ENCODE measurements around the gene TBC1D8. TPM values are rescaled to one million over a fixed set of nuclear protein-coding genes. Genes with fewer than 3 reads are reported as not detected.

TBC1D8 gene
- polyA plus RNA-seq, 4 donors = 12.6 to 113 (median 28.2) TPM

GRCh38 chr2:100976061-100976460 is 175.1 kb downstream of the TBC1D8 start:
- Histone ChIP-seq H3K4me3 (ENCODE audit: low read depth in 1 of 3, low read length in 3 of 3) (no peak overlapping the region), H3K4me1 (ENCODE audit: control insufficient read depth in 3 of 3, insufficient read depth in 2 of 3, low read depth in 1 of 3, low read length in 2 of 3) (no peaks in the 10 kb centered on the region), H3K27me3 (ENCODE audit: control insufficient read depth in 3 of 3, insufficient read depth in 3 of 3, low read length in 3 of 3) (no peaks in the 10 kb centered on the region), H3K27ac (ENCODE audit: low read depth in 1 of 3, low read length in 2 of 3) (no peak overlapping the region), H3K36me3 (ENCODE audit: control insufficient read depth in 3 of 3, insufficient read depth in 2 of 3, low read depth in 1 of 3, low read length in 3 of 3) (peaks cover 2 to 54% (median 26%) of the 10 kb centered on the region in 3 donors), H3K9me3 (ENCODE audit: control insufficient read depth in 2 of 2, insufficient read depth in 1 of 2, low read depth in 1 of 2, low read length in 1 of 2) (no peaks in the 10 kb centered on the region)
- WGBS, 3 donors = 90 to 93% (median 91%) methylated on average over 6 of the region's 6 CpGs
- FAIRE-seq (no peak), DNase-seq (no peak)

- Histone ChIP-seq H3K27me3 (ENCODE audit: control insufficient read depth in 3 of 3, insufficient read depth in 3 of 3, low read length in 3 of 3) (no peaks in the 10 kb centered on the region), H3K9me3 (ENCODE audit: control insufficient read depth in 2 of 2, insufficient read depth in 1 of 2, low read depth in 1 of 2, low read length in 1 of 2) (no peaks in the 10 kb centered on the region), H3K27ac (ENCODE audit: low read depth in 1 of 3, low read length in 2 of 3) (no peak overlapping the region), H3K36me3 (ENCODE audit: control insufficient read depth in 3 of 3, insufficient read depth in 2 of 3, low read depth in 1 of 3, low read length in 3 of 3) (peaks cover 5 to 59% (median 26%) of the 10 kb centered on the region in 3 donors), H3K4me3 (ENCODE audit: low read depth in 1 of 3, low read length in 3 of 3) (no peak overlapping the region), H3K4me1 (ENCODE audit: control insufficient read depth in 3 of 3, insufficient read depth in 2 of 3, low read depth in 1 of 3, low read length in 2 of 3) (no peaks in the 10 kb centered on the region)
- DNase-seq = no peak
- WGBS, 3 donors = 94 to 96% (median 96%) methylated on average over 7 of the region's 7 CpGs
- no peak for FAIRE-seq
These were observed 175.7 kb downstream of the TBC1D8 start for GRCh38 chr2:100975521-100975785.

- FAIRE-seq (no peak), DNase-seq (no peak)
- 92 to 93% (median 93%) methylated on average over 22 of the region's 22 CpGs for WGBS, 3 donors
- H3K27me3 ChIP-seq (ENCODE audit: control insufficient read depth in 3 of 3, insufficient read depth in 3 of 3, low read length in 3 of 3) = no peaks in the 10 kb centered on the region
- H3K36me3 ChIP-seq (ENCODE audit: control insufficient read depth in 3 of 3, insufficient read depth in 2 of 3, low read depth in 1 of 3, low read length in 3 of 3) = peaks cover 8 to 61% (median 29%) of the 10 kb centered on the region in 3 donors
- H3K4me3 ChIP-seq (ENCODE audit: low read depth in 1 of 3, low read length in 3 of 3) = no peak overlapping the region
- no peaks in the 10 kb centered on the region for H3K9me3 ChIP-seq (ENCODE audit: control insufficient read depth in 2 of 2, insufficient read depth in 1 of 2, low read depth in 1 of 2, low read length in 1 of 2)
- H3K4me1 ChIP-seq (ENCODE audit: control insufficient read depth in 3 of 3, insufficient read depth in 2 of 3, low read depth in 1 of 3, low read length in 2 of 3) = no peaks in the 10 kb centered on the region
- no peak overlapping the region for H3K27ac ChIP-seq (ENCODE audit: low read depth in 1 of 3, low read length in 2 of 3)
These were observed 176.3 kb downstream of the TBC1D8 start for GRCh38 chr2:100974712-100975520.

GRCh38 chr2:100972452-100972851 is 178.7 kb downstream of the TBC1D8 start:
- Histone ChIP-seq H3K9me3 (ENCODE audit: control insufficient read depth in 2 of 2, insufficient read depth in 1 of 2, low read depth in 1 of 2, low read length in 1 of 2) (no peaks in the 10 kb centered on the region), H3K27me3 (ENCODE audit: control insufficient read depth in 3 of 3, insufficient read depth in 3 of 3, low read length in 3 of 3) (no peaks in the 10 kb centered on the region), H3K4me1 (ENCODE audit: control insufficient read depth in 3 of 3, insufficient read depth in 2 of 3, low read depth in 1 of 3, low read length in 2 of 3) (no peaks in the 10 kb centered on the region), H3K27ac (ENCODE audit: low read depth in 1 of 3, low read length in 2 of 3) (no peak overlapping the region), H3K4me3 (ENCODE audit: low read depth in 1 of 3, low read length in 3 of 3) (no peak overlapping the region), H3K36me3 (ENCODE audit: control insufficient read depth in 3 of 3, insufficient read depth in 2 of 3, low read depth in 1 of 3, low read length in 3 of 3) (peaks cover 9 to 66% (median 34%) of the 10 kb centered on the region in 3 donors)
- FAIRE-seq = no peak
- no peak for DNase-seq
- 87 to 93% (median 93%) methylated on average over 7 of the region's 7 CpGs for WGBS, 3 donors

GRCh38 chr2:100971221-100971620 is 180.0 kb downstream of the TBC1D8 start:
- H3K9me3 ChIP-seq (ENCODE audit: control insufficient read depth in 2 of 2, insufficient read depth in 1 of 2, low read depth in 1 of 2, low read length in 1 of 2) = no peaks in the 10 kb centered on the region
- H3K4me1 ChIP-seq (ENCODE audit: control insufficient read depth in 3 of 3, insufficient read depth in 2 of 3, low read depth in 1 of 3, low read length in 2 of 3) = no peaks in the 10 kb centered on the region
- no peaks in the 10 kb centered on the region for H3K27me3 ChIP-seq (ENCODE audit: control insufficient read depth in 3 of 3, insufficient read depth in 3 of 3, low read length in 3 of 3)
- FAIRE-seq (no peak), DNase-seq (no peak)
- no peak overlapping the region for H3K27ac ChIP-seq (ENCODE audit: low read depth in 1 of 3, low read length in 2 of 3)
- peaks cover 9 to 55% (median 32%) of the 10 kb centered on the region in 3 donors for H3K36me3 ChIP-seq (ENCODE audit: control insufficient read depth in 3 of 3, insufficient read depth in 2 of 3, low read depth in 1 of 3, low read length in 3 of 3)
- 90 to 97% (median 90%) methylated on average over 9 of the region's 9 CpGs for WGBS, 3 donors
- H3K4me3 ChIP-seq (ENCODE audit: low read depth in 1 of 3, low read length in 3 of 3) = no peak overlapping the region

DNA sequence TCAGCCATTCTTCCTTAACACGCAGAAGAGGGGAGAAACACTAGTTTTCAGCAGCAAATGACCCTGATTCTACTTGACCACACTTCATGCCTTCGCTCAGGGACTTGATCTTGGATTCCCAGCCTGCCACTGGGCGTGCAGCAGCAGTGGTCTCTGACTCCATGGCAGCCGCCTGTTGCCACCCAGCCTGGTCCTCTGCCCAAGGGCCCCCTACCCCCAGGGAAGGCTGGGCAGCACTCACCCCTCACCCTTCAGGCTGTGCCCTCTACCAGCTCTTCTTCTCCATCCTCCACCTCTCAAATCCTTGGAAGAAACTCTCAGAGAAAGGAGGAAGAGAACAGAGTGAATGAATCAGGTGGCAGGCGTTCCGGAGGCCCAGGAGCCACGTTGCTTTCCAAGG is 181.2 kb downstream of the TBC1D8 start:
- no peaks in the 10 kb centered on the region for H3K9me3 ChIP-seq (ENCODE audit: control insufficient read depth in 2 of 2, insufficient read depth in 1 of 2, low read depth in 1 of 2, low read length in 1 of 2)
- no peaks in the 10 kb centered on the region for H3K27me3 ChIP-seq (ENCODE audit: control insufficient read depth in 3 of 3, insufficient read depth in 3 of 3, low read length in 3 of 3)
- H3K4me1 ChIP-seq (ENCODE audit: control insufficient read depth in 3 of 3, insufficient read depth in 2 of 3, low read depth in 1 of 3, low read length in 2 of 3) = no peaks in the 10 kb centered on the region
- H3K36me3 ChIP-seq (ENCODE audit: control insufficient read depth in 3 of 3, insufficient read depth in 2 of 3, low read depth in 1 of 3, low read length in 3 of 3) = peaks cover 9 to 54% (median 23%) of the 10 kb centered on the region in 3 donors
- H3K27ac ChIP-seq (ENCODE audit: low read depth in 1 of 3, low read length in 2 of 3) = no peak overlapping the region
- DNase-seq = no peak
- no peak overlapping the region for H3K4me3 ChIP-seq (ENCODE audit: low read depth in 1 of 3, low read length in 3 of 3)
- FAIRE-seq = no peak
- 89 to 96% (median 93%) methylated on average over 7 of the region's 7 CpGs for WGBS, 3 donors

DNA sequence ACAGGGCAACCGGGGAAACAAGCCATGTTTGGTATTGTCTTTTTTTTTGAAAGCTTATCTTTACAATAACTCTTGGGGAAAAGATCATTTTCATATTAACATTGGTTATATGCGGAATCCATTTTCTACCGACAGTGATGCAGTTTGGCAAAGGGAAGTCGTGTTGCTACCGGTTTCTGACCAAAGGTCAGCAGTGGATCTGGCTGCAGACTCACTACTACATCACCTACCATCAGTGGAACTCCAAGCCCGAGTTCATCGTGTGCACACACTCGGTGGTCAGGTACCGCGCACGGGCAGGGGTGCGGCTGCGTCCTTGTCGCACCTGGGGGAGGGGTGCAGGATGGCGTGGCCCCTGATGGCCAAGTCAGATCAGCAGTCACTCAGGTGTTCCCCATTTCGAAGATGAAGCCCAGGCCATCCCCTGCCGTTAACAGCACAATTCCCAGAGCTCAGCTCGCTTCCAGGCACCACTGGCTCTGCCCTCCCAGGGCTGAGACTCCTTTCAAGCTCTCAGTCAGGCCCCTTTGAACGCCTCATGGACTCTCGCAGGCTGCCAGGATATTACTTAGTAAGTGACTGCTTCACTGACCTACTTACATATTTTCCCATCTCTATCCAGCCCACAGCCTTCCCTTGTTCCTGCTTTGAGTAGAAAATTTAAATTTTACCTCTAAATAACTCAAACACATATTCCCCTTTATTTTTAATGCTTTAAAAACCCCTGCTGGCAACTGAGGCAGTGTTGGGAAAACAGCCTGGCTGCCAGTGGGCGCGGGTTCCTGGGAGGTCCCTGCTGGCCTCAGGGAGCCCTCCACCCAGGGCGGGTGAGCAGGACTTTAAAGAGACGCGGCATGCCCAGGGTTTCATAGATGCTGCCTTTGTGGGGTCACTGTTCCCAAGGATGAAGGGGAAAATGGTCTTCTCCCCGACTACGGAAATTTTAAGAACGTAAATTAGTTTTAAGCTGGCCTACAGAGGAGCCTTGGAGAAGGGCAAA is 182.7 kb downstream of the TBC1D8 start:
- Histone ChIP-seq H3K27me3 (ENCODE audit: control insufficient read depth in 3 of 3, insufficient read depth in 3 of 3, low read length in 3 of 3) (no peaks in the 10 kb centered on the region), H3K4me3 (ENCODE audit: low read depth in 1 of 3, low read length in 3 of 3) (no peak overlapping the region), H3K9me3 (ENCODE audit: control insufficient read depth in 2 of 2, insufficient read depth in 1 of 2, low read depth in 1 of 2, low read length in 1 of 2) (no peaks in the 10 kb centered on the region), H3K4me1 (ENCODE audit: control insufficient read depth in 3 of 3, insufficient read depth in 2 of 3, low read depth in 1 of 3, low read length in 2 of 3) (no peaks in the 10 kb centered on the region), H3K27ac (ENCODE audit: low read depth in 1 of 3, low read length in 2 of 3) (no peak overlapping the region), H3K36me3 (ENCODE audit: control insufficient read depth in 3 of 3, insufficient read depth in 2 of 3, low read depth in 1 of 3, low read length in 3 of 3) (peaks cover 9 to 51% (median 18%) of the 10 kb centered on the region in 3 donors)
- no peak for FAIRE-seq
- WGBS, 3 donors = 90 to 91% (median 90%) methylated on average over 28 of the region's 28 CpGs
- no peak for DNase-seq

- FAIRE-seq (no peak), DNase-seq (no peak)
- H3K9me3 ChIP-seq (ENCODE audit: control insufficient read depth in 2 of 2, insufficient read depth in 1 of 2, low read depth in 1 of 2, low read length in 1 of 2) = no peaks in the 10 kb centered on the region
- no peak overlapping the region for H3K27ac ChIP-seq (ENCODE audit: low read depth in 1 of 3, low read length in 2 of 3)
- H3K4me3 ChIP-seq (ENCODE audit: low read depth in 1 of 3, low read length in 3 of 3) = no peak overlapping the region
- no peaks in the 10 kb centered on the region for H3K27me3 ChIP-seq (ENCODE audit: control insufficient read depth in 3 of 3, insufficient read depth in 3 of 3, low read length in 3 of 3)
- WGBS, 3 donors = 91 to 93% (median 92%) methylated on average over 8 of the region's 8 CpGs
- H3K36me3 ChIP-seq (ENCODE audit: control insufficient read depth in 3 of 3, insufficient read depth in 2 of 3, low read depth in 1 of 3, low read length in 3 of 3) = peaks cover 9 to 47% (median 15%) of the 10 kb centered on the region in 3 donors
- H3K4me1 ChIP-seq (ENCODE audit: control insufficient read depth in 3 of 3, insufficient read depth in 2 of 3, low read depth in 1 of 3, low read length in 2 of 3) = no peaks in the 10 kb centered on the region
These were observed 183.5 kb downstream of the TBC1D8 start for GRCh38 chr2:100967716-100968115.
